HepG2 (cell line): Measurements from ENCODE around the gene CYP19A1. TPM values are rescaled to one million over a fixed set of nuclear protein-coding genes. Genes with fewer than 3 reads are reported as not detected.

Experiments used
- GRHL1 ChIP-seq: sonication (generic); formaldehyde crosslinking; conservative IDR thresholded peaks from 2 replicates; pipeline ENCODE4 v1.8.0; 2022; ENCODE audit warnings: missing genetic modification reagents
- PRDM10 ChIP-seq: sonication (generic); formaldehyde crosslinking; IDR thresholded peaks from 2 replicates; pipeline ENCODE4 v1.4.0; 2020; ENCODE audit warnings: low read depth, missing genetic modification reagents
- THAP8 ChIP-seq: sonication (generic); formaldehyde crosslinking; IDR thresholded peaks from 2 replicates; pipeline ENCODE4 v1.5.1; 2020; ENCODE audit warnings: missing genetic modification reagents, mild to moderate bottlenecking, borderline replicate concordance
- THRA ChIP-seq: sonication (generic); formaldehyde crosslinking; IDR thresholded peaks from 2 replicates; pipeline ENCODE4 v1.4.0; 2020; ENCODE audit warnings: missing genetic modification reagents, borderline replicate concordance
- polyA plus RNA-seq, 8 experiments: library from polyadenylated mRNA; depleted of rRNA in 3 of 8; stranded (reverse) in 7 of 8; unstranded in 1 of 8; fragments of >200 nt; fragmentation: Illumina TruSeq in 4 of 8; extraction: Trizol in 4 of 8; gene quantifications; 2 replicates each; pipeline versions ENCODE4 v1.2.1 to v1.2.3, GENCODE V29; 2011 to 2016; ENCODE audit warnings: low read depth in 4 of 8, missing spikeins in 1 of 8, mixed read lengths in 1 of 8; ENCODE audit not compliant: insufficient read depth in 1 of 8
- total RNA-seq, 5 experiments: library from RNA; depleted of rRNA; stranded (reverse); fragments of >200 nt; fragmentation: Illumina TruSeq; extraction: Trizol; gene quantifications; 2 replicates each; pipeline ENCODE4 v1.2.3, GENCODE V29; 2016; ENCODE audit warnings: low read depth in 1 of 5

CYP19A1 gene
- total and polyA plus RNA-seq, 2 of the 13 experiments (the other 11 are each of a cell fraction or from before 2014, with no cell fraction given): 10.9 to 23.0 TPM

GRCh38 chr15:51193979-51194378 lies 144.4 kb downstream of the CYP19A1 start (continued):
- TF ChIP-seq THRA (CRISPR knock-in tag) (no peak), PRDM10 (CRISPR knock-in tag) (no peak), THAP8 (CRISPR knock-in tag) (no peak), GRHL1 (no peak)
